HepG2 (cell line): ENCODE measurements around the gene FGF19. TPM values are rescaled to one million over a fixed set of nuclear protein-coding genes. Genes with fewer than 3 reads are reported as not detected.

ENCODE experiments used
- HOXA9 ChIP-seq: sonication (generic); formaldehyde crosslinking; IDR thresholded peaks from 2 replicates; pipeline ENCODE4 v1.8.1; 2022; ENCODE audit warnings: missing genetic modification reagents, mild to moderate bottlenecking, moderate library complexity, borderline replicate concordance
- KMT2A ChIP-seq: sonication (generic); formaldehyde crosslinking; IDR thresholded peaks from 2 replicates; pipeline ENCODE4 v1.4.0; 2020; ENCODE audit warnings: missing genetic modification reagents
- MAZ ChIP-seq, 2 experiments: sonication (generic) in 1 of 2; formaldehyde crosslinking in 1 of 2; IDR thresholded peaks; 2 replicates each; pipeline versions ENCODE4 v1.5.0 to v1.6.1; 2012 to 2020; ENCODE audit warnings: low read depth in 2 of 2, mild to moderate bottlenecking in 2 of 2, borderline replicate concordance in 1 of 2, improper control_type of control experiment in 1 of 2, low read length in 1 of 2, missing genetic modification reagents in 1 of 2, moderate library complexity in 1 of 2
- MXD3 ChIP-seq: IDR thresholded peaks from 2 replicates; pipeline ENCODE4 v1.6.1; 2016; ENCODE audit warnings: mild to moderate bottlenecking, missing biosample characterization, missing genetic modification reagents
- NONO ChIP-seq, 2 experiments: fragments of 450-650 bp in 1 of 2; sonication (generic) in 1 of 2; formaldehyde crosslinking in 1 of 2; IDR thresholded peaks in 1 of 2; conservative IDR thresholded peaks in 1 of 2; 2 replicates each; pipeline versions ENCODE4 v1.6.1 to v1.8.0; 2017 to 2022; ENCODE audit warnings: mild to moderate bottlenecking in 1 of 2, missing genetic modification reagents in 1 of 2, moderate library complexity in 1 of 2
- POGZ ChIP-seq: sonication (generic); formaldehyde crosslinking; IDR thresholded peaks from 2 replicates; pipeline ENCODE4 v1.4.0; 2020; ENCODE audit warnings: mild to moderate bottlenecking, missing genetic modification reagents
- REST ChIP-seq, 2 experiments: IDR thresholded peaks; 2 replicates each; pipeline ENCODE4 v1.6.1; 2011 to 2012; ENCODE audit warnings: low read length in 2 of 2, borderline replicate concordance in 1 of 2, low read depth in 1 of 2, mild to moderate bottlenecking in 1 of 2, moderate library complexity in 1 of 2
- SCMH1 ChIP-seq: sonication (generic); formaldehyde crosslinking; IDR thresholded peaks from 2 replicates; pipeline ENCODE4 v1.9.0; 2021; ENCODE audit warnings: missing genetic modification reagents, mild to moderate bottlenecking, borderline replicate concordance
- SIX1 ChIP-seq: sonication (generic); formaldehyde crosslinking; IDR thresholded peaks from 2 replicates; pipeline ENCODE4 v1.4.0; 2020; ENCODE audit warnings: missing genetic modification reagents, borderline replicate concordance
- ZNF512 ChIP-seq: sonication (generic); formaldehyde crosslinking; IDR thresholded peaks from 2 replicates; pipeline ENCODE4 v1.4.0; 2020; ENCODE audit warnings: mild to moderate bottlenecking, missing genetic modification reagents
- ZNF646 ChIP-seq: sonication (generic); formaldehyde crosslinking; IDR thresholded peaks from 2 replicates; pipeline ENCODE4 v1.9.0; 2021; ENCODE audit warnings: mild to moderate bottlenecking, missing genetic modification reagents
- ZNF691 ChIP-seq: sonication (generic); formaldehyde crosslinking; IDR thresholded peaks from 2 replicates; pipeline ENCODE4 v1.4.0; 2020; ENCODE audit warnings: missing genetic modification reagents, low read depth, mild to moderate bottlenecking, borderline replicate concordance
- ZNF747 ChIP-seq: sonication (generic); formaldehyde crosslinking; IDR thresholded peaks from 2 replicates; pipeline ENCODE4 v1.8.1; 2023; ENCODE audit warnings: missing genetic modification reagents, mild to moderate bottlenecking, borderline replicate concordance
- ZNF75D ChIP-seq: sonication (generic); formaldehyde crosslinking; IDR thresholded peaks from 2 replicates; pipeline ENCODE4 v1.8.1; 2023; ENCODE audit warnings: missing genetic modification reagents, mild to moderate bottlenecking, borderline replicate concordance
- polyA plus RNA-seq, 8 experiments: library from polyadenylated mRNA; depleted of rRNA in 3 of 8; stranded (reverse) in 7 of 8; unstranded in 1 of 8; fragments of >200 nt; fragmentation: Illumina TruSeq in 4 of 8; extraction: Trizol in 4 of 8; gene quantifications; 2 replicates each; pipeline versions ENCODE4 v1.2.1 to v1.2.3, GENCODE V29; 2011 to 2016; ENCODE audit warnings: low read depth in 4 of 8, missing spikeins in 1 of 8, mixed read lengths in 1 of 8; ENCODE audit not compliant: insufficient read depth in 1 of 8
- total RNA-seq, 5 experiments: library from RNA; depleted of rRNA; stranded (reverse); fragments of >200 nt; fragmentation: Illumina TruSeq; extraction: Trizol; gene quantifications; 2 replicates each; pipeline ENCODE4 v1.2.3, GENCODE V29; 2016; ENCODE audit warnings: low read depth in 1 of 5

FGF19 gene
- total and polyA plus RNA-seq, 2 of the 13 experiments (the other 11 are each of a cell fraction or from before 2014, with no cell fraction given) = 0.07 TPM; not detected in 1

GRCh38 chr11:69683764-69684333 is 20.0 kb downstream of the FGF19 start (continued):
- TF ChIP-seq NONO (IDR thresholded peaks at IDR 0.05) (no peak), NONO (CRISPR knock-in tag; conservative IDR thresholded peaks at IDR 0.05) (peak; percentile 53; the same call in 1 of the 2 replicates), MXD3 (no peak), SCMH1 (CRISPR knock-in tag) (no peak), ZNF75D (CRISPR knock-in tag) (no peak), ZNF512 (no peak), HOXA9 (no peak), REST (IDR thresholded peaks at IDR 0.05; ENCODE audit: borderline replicate concordance in 1 of 2, low read depth in 1 of 2, low read length in 2 of 2) (no peak), MAZ (IDR thresholded peaks at IDR 0.05; ENCODE audit: borderline replicate concordance, low read depth, low read length) (no peak), MAZ (CRISPR knock-in tag; IDR thresholded peaks at IDR 0.05; ENCODE audit: low read depth) (peak; percentile 27; the same call in 1 of the 2 replicates), SIX1 (CRISPR knock-in tag) (no peak), ZNF646 (CRISPR knock-in tag) (no peak), POGZ (CRISPR knock-in tag) (no peak), ZNF691 (CRISPR knock-in tag) (0 out of 2 replicates have a peak, but pooled peaks have one; percentile 49), KMT2A (CRISPR knock-in tag) (no peak), ZNF747 (no peak)
